ENCODE results near the gene ZCCHC7. TPM values are rescaled to one million over a fixed set of nuclear protein-coding genes. Genes with fewer than 3 reads are reported as not detected.

The ZCCHC7 gene
- total and polyA plus RNA-seq, 9 of the 15 experiments (the other 6 are each of a cell fraction or from before 2014, with no cell fraction given): 34.1 to 68.9 (median 48.8) TPM

GRCh38 chr9:37096628-37097027, 23.7 kb upstream of the ZCCHC7 start:
- Histone ChIP-seq H4K20me1 (replicated peaks; ENCODE audit: control insufficient read depth, insufficient read depth, low read length) (no peaks in the 10 kb centered on the region), H3K36me3 (ENCODE audit: control insufficient read depth, insufficient read depth, low read length) (no peaks in the 10 kb centered on the region), H3K9me1 (ENCODE audit: control insufficient read depth, insufficient read depth, low read length) (no peaks in the 10 kb centered on the region), H3K27me3 (ENCODE audit: control insufficient read depth in 2 of 2, insufficient read depth in 2 of 2, low read length in 2 of 2) (no peaks in the 10 kb centered on the region), H3K79me2 (ENCODE audit: control insufficient read depth, insufficient read depth, low read length) (no peaks in the 10 kb centered on the region), H3K27ac (ENCODE audit: extremely low read depth, low read depth, low read length) (no peak overlapping the region), H3K9ac (ENCODE audit: insufficient read depth in 1 of 2, low read depth in 2 of 2, low read length in 2 of 2) (no peak overlapping the region), H2AFZ (ENCODE audit: low read depth, low read length) (no peak overlapping the region), H3K9me3 (replicated peaks; ENCODE audit: control insufficient read depth, insufficient read depth, low read depth, low read length) (no peaks in the 10 kb centered on the region), H3K4me2 (ENCODE audit: insufficient read depth, low read length) (no peak overlapping the region), H3K4me1 (replicated peaks in 1 of 2; ENCODE audit: control insufficient read depth in 2 of 2, insufficient read depth in 2 of 2, low read length in 2 of 2) (no peaks in the 10 kb centered on the region), H3K4me3 (no peak overlapping the region)
- ATAC-seq: no peak
- FAIRE-seq: no peak
- WGBS (ENCODE audit: insufficient coverage, low coverage, missing lambda C conversion rate): 35% methylated on average over 4 of the region's 4 CpGs
- in situ Hi-C loops (cut with MboI): no loop called here
- POLR2A ChIA-PET: interaction anchor here (0.6 kb wide), 1 partner anchor 667 kb away, joined by 3 read pairs; no protein-coding TSS in a partner anchor
- intact Hi-C loops (cut with micrococcal nuclease): no loop called here
- CTCF ChIA-PET (ENCODE audit: low intra/inter-chr PET ratio): no interaction called here
- no TSS peak for BruUV-seq (replicated peaks)
- TF ChIP-seq ZNF143 (CRISPR knock-in tag; IDR thresholded peaks at IDR 0.05) (no peak), ZNF384 (IDR thresholded peaks at IDR 0.05; ENCODE audit: low read depth, low read length) (peak; percentile 64)
- no peak for DNase-seq (ENCODE audit: extremely low read depth in 1 of 4, low spot score in 3 of 4)

DNA sequence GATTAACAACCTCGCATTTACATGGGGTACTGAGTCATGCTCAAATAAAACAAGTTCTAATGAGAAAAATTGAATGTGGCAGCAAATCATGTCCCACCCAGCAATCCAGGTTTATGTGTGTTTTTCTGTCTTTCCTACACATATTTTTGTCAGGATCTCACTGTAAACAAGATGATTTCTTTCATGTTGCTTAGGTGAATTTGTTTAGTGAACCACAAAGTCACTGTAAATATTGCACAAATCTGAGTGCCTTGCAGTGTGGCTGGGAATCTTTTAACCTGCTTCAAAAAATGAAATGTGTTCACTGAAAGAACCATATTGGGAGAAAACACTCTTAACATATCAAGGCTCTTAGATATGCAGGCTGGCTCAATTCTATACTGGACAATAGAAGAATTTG, 23.1 kb upstream of the ZCCHC7 start:
- H3K4me3 ChIP-seq: no peak overlapping the region
- no peak for ATAC-seq
- TF ChIP-seq RBM17 (IDR thresholded peaks at IDR 0.05; ENCODE audit: borderline replicate concordance, low read depth, low read length) (no peak), SMARCC2 (IDR thresholded peaks at IDR 0.05; ENCODE audit: low read depth) (no peak), GABPA (tag; conservative IDR thresholded peaks at IDR 0.05; ENCODE audit: low read depth) (no peak), ZNF12 (CRISPR knock-in tag; IDR thresholded peaks at IDR 0.05) (no peak), ZSCAN29 (IDR thresholded peaks at IDR 0.05) (no peak), MYC (IDR thresholded peaks at IDR 0.05; ENCODE audit: low read depth, low read length) (no peak), MYC (CRISPR knock-in tag; IDR thresholded peaks at IDR 0.05; ENCODE audit: borderline replicate concordance, low read depth) (no peak), CBFB (CRISPR knock-in tag; IDR thresholded peaks at IDR 0.05) (no peak), POLR2G (IDR thresholded peaks at IDR 0.05; ENCODE audit: low read depth, low read length) (no peak), CBX3 (IDR thresholded peaks at IDR 0.05; ENCODE audit: borderline replicate concordance in 1 of 2, low read length in 2 of 2) (no peak), TFAM (CRISPR knock-in tag; conservative IDR thresholded peaks at IDR 0.05) (no peak), BRD4 (IDR thresholded peaks at IDR 0.05) (no peak), C11orf30 (IDR thresholded peaks at IDR 0.05; ENCODE audit: low read depth) (no peak), HMG20B (CRISPR knock-in tag; IDR thresholded peaks at IDR 0.05) (no peak), ZFP36 (IDR thresholded peaks at IDR 0.05; ENCODE audit: low read depth, low read length, partially characterized antibody) (no peak)
- TF ChIP-seq, protein P1, sequence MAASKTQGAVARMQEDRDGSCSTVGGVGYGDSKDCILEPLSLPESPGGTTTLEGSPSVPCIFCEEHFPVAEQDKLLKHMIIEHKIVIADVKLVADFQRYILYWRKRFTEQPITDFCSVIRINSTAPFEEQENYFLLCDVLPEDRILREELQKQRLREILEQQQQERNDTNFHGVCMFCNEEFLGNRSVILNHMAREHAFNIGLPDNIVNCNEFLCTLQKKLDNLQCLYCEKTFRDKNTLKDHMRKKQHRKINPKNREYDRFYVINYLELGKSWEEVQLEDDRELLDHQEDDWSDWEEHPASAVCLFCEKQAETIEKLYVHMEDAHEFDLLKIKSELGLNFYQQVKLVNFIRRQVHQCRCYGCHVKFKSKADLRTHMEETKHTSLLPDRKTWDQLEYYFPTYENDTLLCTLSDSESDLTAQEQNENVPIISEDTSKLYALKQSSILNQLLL (CRISPR knock-in tag; IDR thresholded peaks at IDR 0.05; ENCODE audit: borderline replicate concordance): no peak
- H3K4me2 ChIP-seq (ENCODE audit: insufficient read depth, low read length): no peak overlapping the region
- intact Hi-C loops (cut with micrococcal nuclease): no loop called here
- no peaks in the 10 kb centered on the region for H3K9me1 ChIP-seq (ENCODE audit: control insufficient read depth, insufficient read depth, low read length)
- ChIA-PET CTCF (ENCODE audit: low intra/inter-chr PET ratio) (no interaction called here), POLR2A (interaction anchor here (0.6 kb wide), 1 partner anchor 666 kb away, joined by 3 read pairs; no protein-coding TSS in a partner anchor)
- H3K36me3 ChIP-seq (ENCODE audit: control insufficient read depth, insufficient read depth, low read length): no peaks in the 10 kb centered on the region
- in situ Hi-C loops (cut with MboI): no loop called here
- BruUV-seq (replicated peaks): no TSS peak
- H2AFZ ChIP-seq (ENCODE audit: low read depth, low read length): no peak overlapping the region
- no peak for DNase-seq (ENCODE audit: extremely low read depth in 1 of 4, low spot score in 3 of 4)
- H3K9ac ChIP-seq (ENCODE audit: insufficient read depth in 1 of 2, low read depth in 2 of 2, low read length in 2 of 2): no peak overlapping the region
- no peaks in the 10 kb centered on the region for H3K4me1 ChIP-seq (replicated peaks in 1 of 2; ENCODE audit: control insufficient read depth in 2 of 2, insufficient read depth in 2 of 2, low read length in 2 of 2)
- no peak overlapping the region for H3K27ac ChIP-seq (ENCODE audit: extremely low read depth, low read depth, low read length)
- H3K79me2 ChIP-seq (ENCODE audit: control insufficient read depth, insufficient read depth, low read length): no peaks in the 10 kb centered on the region
- H4K20me1 ChIP-seq (replicated peaks; ENCODE audit: control insufficient read depth, insufficient read depth, low read length): no peaks in the 10 kb centered on the region
- H3K27me3 ChIP-seq (ENCODE audit: control insufficient read depth in 2 of 2, insufficient read depth in 2 of 2, low read length in 2 of 2): no peaks in the 10 kb centered on the region
- no peaks in the 10 kb centered on the region for H3K9me3 ChIP-seq (replicated peaks; ENCODE audit: control insufficient read depth, insufficient read depth, low read depth, low read length)
- no peak for FAIRE-seq
- WGBS (ENCODE audit: insufficient coverage, low coverage, missing lambda C conversion rate): 5% methylated on average over 1 of the region's 1 CpG
